ENCODE data around the gene NCR2.

The NCR2 gene

DNA sequence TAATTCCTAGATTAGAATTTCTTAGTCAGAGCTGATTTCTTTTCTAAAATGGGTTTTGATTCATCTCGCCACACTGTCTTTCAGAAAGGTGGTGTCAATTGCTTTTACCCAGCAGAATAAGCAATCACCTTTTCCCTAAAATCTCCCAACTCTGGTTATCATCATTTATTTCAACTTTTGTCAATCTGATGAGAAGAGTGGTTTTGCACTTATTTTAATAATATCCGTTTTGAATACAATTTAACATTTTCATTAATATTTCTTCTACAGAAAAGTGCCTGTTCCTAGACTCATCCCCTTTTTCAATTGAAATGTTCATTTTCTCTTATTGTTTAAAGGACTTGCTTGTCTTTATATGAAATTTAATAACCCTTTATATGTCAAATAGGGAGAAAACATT, 8.2 kb upstream of the NCR2 start:
- in situ Hi-C loops (cut with MboI; ENCODE audit: low sequenced_read_pairs), result no loop called here

DNA sequence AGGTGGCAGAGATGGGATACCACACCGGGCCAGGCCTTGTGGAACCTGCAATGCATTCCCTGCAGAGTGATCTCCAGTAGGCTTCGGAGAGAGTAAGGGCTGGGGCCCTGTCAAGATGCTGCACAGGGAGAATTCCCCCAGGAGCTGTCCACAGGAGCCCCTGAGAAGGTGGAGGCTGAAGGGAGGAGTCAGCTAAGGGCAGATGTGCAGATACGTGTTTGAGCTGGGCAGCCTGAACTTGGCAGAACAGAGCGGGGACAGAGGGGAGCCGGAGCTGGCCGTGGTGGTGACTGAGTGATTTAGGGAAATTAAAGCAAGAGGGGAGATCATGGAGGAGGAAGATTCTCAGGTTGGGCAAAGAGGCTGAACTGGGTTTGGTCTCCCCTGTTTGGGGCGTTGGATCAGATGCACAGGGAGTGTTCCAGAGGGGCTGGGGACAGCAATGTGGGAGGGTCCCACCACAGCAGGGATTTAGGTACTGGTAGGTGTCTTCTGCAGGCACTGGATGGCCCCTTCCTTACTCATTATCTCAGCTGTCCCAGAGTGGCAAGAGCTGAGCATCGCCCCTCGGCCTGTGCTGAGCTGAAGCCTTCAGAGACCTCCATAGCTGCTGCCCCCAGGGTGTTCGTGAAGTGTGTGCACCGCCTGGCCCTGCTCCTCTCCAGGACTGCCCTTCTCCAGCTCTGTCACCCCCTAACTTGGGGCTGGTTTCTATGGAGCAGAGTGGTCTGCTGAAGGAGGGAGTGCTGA, 3.8 kb upstream of the NCR2 start:
- in situ Hi-C loops (cut with MboI; ENCODE audit: low sequenced_read_pairs), result no loop called here

DNA sequence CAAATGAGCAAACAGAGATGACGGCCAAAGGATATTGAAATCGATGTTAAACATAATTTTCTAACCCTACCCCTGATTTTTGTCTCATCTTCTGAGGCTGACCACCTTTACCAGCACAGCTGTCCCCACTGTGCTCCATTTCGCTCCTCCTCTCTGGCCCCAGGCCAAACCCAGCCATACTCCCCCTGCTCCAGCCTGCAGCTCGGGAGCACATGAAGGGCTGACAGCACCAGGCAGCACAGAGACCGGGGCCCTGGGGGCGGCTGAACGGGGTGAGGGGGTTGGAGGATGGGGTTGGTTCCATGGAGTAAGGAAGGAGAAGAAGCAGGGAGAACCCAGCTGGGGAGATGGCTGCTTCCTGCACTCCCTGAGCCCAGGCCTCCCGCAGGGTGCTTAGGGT, 3.2 kb upstream of the NCR2 start:
- in situ Hi-C loops (cut with MboI; ENCODE audit: low sequenced_read_pairs), result no loop called here

DNA sequence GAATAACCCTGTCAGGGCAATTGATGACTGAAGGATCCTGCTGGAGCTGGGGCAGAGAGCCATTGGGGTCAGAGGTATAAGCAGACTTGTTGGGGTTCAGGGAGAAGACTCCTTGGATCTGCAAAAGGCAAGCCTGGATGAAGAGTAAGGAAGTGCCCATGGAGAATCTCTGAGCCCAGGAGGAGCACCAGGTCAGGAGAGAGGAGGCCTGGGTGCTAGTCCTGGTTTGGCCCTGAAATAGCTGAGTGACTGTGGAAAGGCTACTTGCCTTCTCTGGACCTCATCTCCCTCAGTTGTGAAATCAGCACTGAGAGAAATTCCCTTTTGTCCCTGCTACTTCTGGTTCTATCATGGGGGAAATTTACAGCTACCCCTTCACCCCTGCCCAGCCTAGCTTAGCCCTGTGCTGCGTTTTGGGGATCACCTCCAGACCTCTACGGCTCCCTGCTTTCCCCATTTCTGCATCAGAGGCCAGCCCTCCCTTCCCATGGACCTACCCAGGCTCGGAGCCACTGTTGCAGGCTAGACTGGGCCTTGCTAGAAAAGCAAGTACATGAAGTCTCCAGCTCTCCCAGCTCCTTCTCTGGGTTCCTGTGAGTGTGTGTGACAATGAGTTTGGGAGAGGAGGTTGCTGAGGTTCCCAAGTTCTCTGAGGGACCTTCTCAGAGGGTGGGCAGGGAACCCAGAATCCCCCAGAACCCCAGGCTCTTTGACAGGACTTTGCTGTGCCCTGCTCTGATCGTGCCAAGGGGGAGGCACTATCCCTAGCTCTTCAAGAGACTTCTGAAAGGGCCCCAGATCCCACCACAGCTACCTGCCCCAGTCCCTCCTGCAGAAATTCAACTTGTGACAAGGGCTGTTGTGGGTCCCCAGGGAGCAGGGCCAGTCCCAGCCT, 2.3 kb upstream of the NCR2 start:
- in situ Hi-C loops (cut with MboI; ENCODE audit: low sequenced_read_pairs), result no loop called here

DNA sequence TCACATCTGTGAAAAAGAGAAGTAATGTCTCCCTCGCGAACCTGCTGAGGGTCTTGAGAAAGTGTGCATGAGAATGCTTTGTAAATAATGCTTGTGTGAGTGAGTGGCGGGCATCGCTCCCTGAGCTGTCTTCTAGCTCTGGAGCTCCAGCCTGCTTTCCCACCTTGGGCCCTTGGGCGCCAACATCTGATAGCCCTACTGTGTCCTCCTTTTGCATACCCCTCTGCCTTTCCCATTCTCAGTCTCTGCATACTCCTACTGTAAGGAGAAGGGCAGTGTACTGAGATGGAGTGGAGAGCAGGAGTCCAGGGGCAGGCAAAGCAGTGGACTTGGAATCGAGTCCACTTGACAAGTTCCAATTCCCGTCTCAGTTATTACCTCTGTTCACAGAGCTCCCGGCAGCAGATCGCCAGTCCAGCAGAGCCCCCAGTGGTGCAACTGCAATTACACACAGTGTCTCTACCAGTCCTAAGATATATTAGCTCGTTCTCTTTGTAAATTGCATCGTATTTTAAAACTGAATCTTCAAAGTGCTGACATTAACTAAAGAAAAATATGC, 847 bp upstream of the NCR2 start:
- in situ Hi-C loops (cut with MboI; ENCODE audit: low sequenced_read_pairs), result no loop called here

DNA sequence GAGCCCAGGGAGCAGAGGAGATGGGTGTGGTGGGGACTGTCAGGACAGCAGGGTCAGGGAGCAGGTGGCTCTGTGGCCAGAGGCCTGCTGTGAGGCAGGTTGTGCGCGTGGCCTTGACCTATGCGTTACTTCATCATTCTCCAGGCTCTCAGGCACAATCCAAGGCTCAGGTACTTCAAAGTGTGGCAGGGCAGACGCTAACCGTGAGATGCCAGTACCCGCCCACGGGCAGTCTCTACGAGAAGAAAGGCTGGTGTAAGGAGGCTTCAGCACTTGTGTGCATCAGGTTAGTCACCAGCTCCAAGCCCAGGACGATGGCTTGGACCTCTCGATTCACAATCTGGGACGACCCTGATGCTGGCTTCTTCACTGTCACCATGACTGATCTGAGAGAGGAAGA, 535 bp downstream of the NCR2 start:
- in situ Hi-C loops (cut with MboI; ENCODE audit: low sequenced_read_pairs), result no loop called here

DNA sequence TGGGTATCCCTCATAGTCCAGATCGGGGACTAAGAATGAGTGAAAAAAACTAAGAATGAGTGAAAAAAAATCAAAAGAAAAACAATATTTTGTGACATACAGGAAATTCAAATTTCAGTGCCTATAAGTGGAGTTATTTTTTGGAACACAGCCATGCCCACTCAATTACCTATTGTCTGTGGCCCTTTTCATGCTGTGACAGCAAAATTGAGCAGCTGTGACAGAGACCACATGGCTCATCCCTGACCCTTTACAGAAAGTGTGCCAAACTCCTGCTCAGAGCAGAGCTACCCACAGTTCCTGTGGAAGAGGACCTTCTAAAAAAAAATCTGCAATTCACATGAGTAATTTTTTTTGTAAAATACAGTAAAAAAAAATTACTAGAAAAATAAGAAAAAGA, 1.4 kb downstream of the NCR2 start:
- in situ Hi-C loops (cut with MboI; ENCODE audit: low sequenced_read_pairs), result no loop called here

DNA sequence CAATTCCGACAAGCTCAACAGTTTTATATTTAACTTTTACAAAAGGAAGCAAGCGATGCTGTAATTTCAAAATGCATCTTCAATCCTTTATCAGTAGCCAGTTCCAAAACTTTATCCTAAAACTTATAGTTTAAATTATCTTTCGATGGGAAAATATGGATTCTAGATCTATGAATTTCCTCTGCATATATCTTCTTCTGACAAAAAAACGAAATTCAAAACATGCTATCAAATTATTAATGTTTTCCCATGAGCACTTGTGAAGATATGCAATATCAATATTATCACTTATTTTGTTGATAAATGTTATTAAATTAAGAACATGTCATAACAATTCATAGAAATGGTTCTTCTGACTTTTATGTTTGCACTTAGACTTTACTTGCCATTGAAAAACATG, 2.3 kb downstream of the NCR2 start:
- in situ Hi-C loops (cut with MboI; ENCODE audit: low sequenced_read_pairs), result no loop called here

DNA sequence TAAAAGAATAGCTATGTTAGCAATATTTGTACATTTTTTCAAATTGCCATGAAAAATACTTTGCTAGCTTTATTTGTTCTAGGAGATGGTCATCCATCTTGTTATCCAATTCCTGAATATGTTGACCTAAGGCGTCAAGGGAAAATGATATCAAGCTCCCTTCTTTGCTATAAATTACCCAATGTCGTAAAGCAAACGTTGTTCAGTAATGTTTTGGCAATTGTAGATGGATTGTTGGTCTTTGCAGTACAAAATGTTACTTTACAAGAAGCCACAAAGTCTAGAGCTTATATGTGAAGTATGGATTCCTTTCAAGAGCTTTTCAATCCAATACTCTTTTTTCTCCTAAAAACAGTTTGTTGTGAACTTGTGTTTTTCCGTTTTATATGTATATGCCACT, 3.3 kb downstream of the NCR2 start:
- in situ Hi-C loops (cut with MboI; ENCODE audit: low sequenced_read_pairs), result no loop called here

DNA sequence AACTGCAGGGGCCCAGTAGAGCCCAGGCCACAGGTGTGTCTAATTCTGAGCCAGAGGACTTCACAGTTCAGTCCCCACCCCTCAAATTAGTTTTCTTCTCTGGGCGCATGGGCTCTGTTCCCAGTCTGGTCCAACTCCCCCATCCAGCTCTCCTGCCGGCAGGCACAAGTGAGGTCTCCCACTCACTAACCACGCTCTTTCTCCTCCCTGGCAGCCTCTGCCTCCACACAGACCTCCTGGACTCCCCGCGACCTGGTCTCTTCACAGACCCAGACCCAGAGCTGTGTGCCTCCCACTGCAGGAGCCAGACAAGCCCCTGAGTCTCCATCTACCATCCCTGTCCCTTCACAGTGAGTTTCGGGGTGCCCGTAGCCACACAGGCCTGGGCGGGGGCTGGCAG, 6.2 kb downstream of the NCR2 start:
- in situ Hi-C loops (cut with MboI; ENCODE audit: low sequenced_read_pairs), result no loop called here

DNA sequence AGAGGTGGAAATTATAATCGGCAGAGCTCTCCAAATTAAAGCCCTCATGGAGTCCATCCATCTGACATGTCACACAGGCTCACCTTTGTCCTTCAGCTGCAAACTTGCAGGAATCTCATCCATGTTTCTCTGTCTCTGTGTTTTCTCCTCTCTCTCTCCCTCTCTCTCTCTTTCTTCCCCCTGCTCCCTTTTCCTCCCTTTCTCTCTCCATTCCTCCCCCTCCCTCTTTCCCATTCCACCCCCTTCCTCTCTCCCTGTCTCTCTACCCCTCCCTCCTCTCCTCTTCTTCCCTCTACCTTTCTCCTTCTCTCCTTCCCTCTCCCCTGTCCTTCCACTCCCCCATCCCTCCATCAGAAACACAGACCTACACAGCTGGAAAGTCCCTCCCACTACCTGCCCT, 6.8 kb downstream of the NCR2 start:
- in situ Hi-C loops (cut with MboI; ENCODE audit: low sequenced_read_pairs), result no loop called here

DNA sequence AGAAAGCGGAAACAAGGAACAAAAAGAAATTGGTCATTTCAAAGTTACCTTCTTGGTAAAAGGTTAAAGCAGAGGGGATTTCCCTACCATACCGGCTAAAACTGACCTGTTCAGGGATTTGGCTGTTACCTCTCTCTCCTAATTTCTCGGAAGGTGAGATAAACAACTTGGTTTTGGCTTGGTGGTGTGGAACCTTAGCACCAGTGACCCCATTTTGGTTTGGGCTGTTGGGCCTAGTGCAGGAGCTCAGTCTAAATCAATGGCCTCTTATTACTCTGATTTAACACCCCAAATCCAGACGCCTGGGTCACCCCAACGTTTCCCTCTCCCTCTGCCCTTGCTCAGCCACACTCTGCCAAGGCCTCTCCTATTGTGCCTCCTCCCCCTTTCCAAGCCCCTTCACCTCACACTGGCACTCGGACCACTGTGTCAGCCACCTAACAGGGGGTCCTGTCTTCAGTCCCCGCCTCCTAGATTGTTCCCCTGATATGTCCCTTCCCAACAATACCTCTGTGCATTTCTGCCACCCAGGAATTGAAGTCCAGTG, 8.3 kb downstream of the NCR2 start:
- in situ Hi-C loops (cut with MboI; ENCODE audit: low sequenced_read_pairs), result no loop called here

DNA sequence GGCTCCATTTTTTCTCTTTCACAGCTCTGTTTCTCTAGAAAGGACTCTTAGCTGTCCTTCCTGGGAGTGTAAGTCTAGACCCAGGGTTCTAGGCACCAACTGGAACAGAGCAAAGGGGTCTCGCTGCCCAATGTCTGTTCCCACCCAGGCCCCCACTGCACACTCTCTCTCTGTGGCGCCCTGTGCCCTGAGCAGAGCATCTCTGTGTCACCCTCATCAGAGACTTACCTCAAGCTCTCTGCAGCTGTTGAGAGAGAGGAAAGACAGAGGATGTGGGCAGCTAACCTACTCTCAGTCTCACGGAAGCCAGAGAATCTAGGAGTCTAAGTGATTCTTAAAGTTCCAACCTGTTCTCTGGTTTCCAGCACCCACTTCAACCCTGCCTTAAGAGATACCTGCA, 9.5 kb downstream of the NCR2 start:
- in situ Hi-C loops (cut with MboI; ENCODE audit: low sequenced_read_pairs), result no loop called here

DNA sequence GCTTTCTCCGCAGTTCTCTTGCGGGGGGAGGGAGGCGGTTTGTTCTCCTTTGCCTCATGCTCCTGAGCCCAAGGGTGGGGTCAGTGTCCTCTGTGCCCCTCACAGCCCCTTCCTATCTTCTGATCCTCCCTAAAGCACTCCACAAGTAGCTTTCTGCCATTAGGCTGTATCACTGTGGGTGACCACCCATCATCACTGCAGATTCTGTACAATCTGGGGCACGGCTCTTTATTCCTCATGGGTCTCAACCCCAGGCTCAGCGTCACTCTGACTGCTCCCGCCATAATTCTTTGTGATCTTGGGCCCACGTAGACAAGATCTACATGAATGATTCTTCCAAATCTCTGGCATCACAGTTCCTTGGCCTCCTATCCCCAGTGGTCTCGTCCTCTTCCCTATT, 10.5 kb downstream of the NCR2 start:
- in situ Hi-C loops (cut with MboI; ENCODE audit: low sequenced_read_pairs), result no loop called here

DNA sequence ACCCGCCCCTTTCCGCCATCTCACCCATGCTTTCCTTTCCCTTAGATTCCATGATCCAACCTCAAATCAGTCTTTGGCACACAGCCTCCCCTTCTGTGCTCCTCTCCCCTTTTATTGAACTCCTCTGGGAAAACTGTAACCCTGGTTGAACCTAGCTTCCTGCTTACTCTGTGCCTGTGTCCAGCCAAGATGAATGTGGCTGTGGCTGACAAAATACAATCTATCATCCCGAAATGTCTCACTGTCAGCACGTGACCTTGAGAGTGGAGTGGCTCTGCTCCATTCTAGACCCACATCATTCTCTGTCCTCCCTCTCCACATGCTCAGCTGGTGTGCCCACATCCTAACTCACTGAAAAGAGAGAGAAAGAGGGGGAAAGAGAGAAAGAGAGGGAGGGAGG, 11.0 kb downstream of the NCR2 start:
- in situ Hi-C loops (cut with MboI; ENCODE audit: low sequenced_read_pairs), result no loop called here

DNA sequence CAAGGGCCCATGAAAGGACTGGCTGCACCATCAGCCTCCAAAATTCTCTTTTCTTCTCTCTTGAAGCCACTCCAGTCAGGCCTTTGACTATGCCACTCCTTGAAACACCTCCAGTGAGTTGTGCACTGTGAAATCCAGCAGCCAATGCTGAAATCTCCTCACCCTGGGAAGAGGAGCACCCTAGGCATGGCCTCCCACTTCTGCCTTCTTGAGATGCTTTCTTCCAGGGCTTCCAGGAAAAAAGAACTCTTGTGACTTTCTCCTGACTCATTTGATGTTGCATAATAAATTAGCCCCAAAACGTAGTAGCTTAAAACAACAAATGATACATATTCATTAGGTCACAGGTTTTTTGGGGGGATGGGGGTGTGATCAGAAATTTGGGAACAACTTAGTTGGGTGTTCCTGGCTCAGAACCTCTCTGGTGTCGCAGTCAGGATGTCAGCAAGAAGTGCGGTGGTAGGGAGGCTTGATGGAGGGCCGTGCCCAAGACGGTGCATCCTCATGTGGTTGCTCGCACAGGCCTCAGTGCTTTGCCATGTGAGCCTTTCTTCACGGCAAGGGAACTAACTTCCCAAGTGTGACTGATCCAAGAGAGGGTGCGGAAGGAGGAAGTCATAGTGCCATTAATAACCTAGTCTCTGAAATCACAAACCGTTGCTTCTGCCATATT, 12.1 kb downstream of the NCR2 start:
- in situ Hi-C loops (cut with MboI; ENCODE audit: low sequenced_read_pairs), result no loop called here

DNA sequence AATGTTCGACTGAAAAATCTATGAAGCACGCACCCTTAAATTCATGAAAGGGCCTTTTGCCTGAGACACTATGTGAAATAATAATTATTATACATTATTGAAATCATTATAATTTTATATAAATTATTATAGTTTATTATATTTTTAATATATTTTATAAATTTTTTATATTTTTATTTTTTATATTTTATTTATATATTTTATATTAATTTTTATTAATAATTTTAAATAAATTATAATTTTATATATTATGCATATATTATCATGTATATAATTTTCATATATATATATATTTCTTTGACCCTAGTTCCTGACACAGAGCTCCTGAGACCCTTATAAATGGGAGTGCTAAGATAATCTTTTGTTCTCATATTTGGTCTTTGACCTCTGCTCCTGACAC, 13.5 kb downstream of the NCR2 start:
- in situ Hi-C loops (cut with MboI; ENCODE audit: low sequenced_read_pairs), result no loop called here

DNA sequence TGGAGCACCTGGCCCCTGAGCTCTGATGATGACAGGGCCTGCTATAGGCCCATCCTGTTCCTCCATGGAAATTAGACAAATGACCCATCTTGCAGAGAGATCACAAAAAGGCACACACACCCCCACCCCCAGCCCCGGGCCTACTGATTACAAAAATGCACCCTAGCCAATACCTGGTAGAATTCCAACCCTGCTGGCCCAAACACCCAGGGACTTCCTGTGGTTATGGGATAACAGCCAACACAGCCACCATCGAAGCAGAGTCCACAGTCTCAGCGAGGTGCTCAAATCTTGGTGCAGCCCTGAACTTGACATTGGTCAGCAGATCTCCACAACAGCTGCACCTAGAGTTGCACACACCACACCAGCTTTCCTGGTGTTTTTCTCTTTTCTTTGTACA, 17.0 kb downstream of the NCR2 start:
- in situ Hi-C loops (cut with MboI; ENCODE audit: low sequenced_read_pairs), result no loop called here

DNA sequence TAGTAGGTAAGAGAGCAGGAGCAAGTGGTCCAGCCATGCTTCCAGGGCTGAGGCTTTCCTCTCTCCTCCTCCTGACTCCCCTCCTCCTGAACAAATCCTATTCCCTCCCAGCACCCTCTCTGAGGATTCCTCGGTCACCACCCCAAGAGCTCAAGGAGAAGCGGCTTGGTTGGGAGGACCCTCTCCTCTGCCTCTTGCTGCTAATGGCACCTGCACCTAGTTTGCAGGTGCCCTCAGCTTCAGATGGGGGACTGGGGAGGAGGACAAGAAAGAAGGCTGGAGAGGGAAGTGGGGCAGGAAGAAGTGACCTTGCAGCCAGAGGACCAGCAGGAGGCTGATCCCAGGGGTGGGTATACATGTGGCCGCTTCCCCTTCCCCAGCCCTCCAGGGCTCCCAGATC, 17.5 kb downstream of the NCR2 start:
- in situ Hi-C loops (cut with MboI; ENCODE audit: low sequenced_read_pairs), result no loop called here

DNA sequence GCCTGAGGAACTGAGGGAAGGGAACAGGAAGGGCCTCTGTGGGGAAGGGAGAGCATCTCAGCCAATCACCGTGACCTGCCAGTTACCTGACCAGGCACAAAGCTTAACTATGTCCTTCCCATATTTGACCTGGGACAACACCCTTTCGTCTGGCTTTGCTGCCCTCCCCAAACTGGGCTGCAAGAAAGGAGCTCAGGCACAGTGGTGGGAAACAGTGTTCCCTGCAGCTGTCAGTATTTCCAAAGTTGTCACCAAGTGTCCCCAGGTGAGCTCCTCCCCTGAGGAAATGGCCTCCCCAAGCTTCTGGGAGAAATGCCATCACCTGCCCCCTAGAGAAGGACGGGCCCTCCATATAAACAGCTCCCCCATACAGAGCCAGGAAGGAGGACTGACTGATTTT, 17.9 kb downstream of the NCR2 start:
- in situ Hi-C loops (cut with MboI; ENCODE audit: low sequenced_read_pairs), result no loop called here

DNA sequence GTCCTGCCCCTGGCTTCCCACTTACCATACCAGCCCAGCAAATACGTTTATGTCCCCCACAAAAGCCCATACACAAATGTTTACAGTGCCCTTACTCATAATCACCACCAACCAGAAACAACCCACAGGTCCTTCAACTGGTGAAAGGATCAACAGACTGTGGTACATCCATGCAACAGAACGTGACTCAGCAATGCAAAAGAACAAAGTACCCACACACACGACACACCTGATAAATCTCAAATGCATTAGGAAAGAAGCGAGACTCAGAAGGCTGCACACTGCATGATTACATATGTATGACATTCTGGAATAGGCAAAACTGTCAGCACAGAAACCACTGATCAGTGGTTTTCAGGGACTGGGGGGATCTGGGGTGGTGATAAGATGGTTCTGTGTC, 20.5 kb downstream of the NCR2 start:
- in situ Hi-C loops (cut with MboI; ENCODE audit: low sequenced_read_pairs), result no loop called here
